GM15510 (cell line): Measurements from ENCODE around the gene TMEM132C.

Source experiments
- POLR2A ChIP-seq: IDR thresholded peaks from 3 replicates; pipeline ENCODE4 v1.6.1; 2011; ENCODE audit warnings: borderline replicate concordance; ENCODE audit not compliant: insufficient read length; ENCODE audit errors: extremely low read depth

Gene TMEM132C

DNA sequence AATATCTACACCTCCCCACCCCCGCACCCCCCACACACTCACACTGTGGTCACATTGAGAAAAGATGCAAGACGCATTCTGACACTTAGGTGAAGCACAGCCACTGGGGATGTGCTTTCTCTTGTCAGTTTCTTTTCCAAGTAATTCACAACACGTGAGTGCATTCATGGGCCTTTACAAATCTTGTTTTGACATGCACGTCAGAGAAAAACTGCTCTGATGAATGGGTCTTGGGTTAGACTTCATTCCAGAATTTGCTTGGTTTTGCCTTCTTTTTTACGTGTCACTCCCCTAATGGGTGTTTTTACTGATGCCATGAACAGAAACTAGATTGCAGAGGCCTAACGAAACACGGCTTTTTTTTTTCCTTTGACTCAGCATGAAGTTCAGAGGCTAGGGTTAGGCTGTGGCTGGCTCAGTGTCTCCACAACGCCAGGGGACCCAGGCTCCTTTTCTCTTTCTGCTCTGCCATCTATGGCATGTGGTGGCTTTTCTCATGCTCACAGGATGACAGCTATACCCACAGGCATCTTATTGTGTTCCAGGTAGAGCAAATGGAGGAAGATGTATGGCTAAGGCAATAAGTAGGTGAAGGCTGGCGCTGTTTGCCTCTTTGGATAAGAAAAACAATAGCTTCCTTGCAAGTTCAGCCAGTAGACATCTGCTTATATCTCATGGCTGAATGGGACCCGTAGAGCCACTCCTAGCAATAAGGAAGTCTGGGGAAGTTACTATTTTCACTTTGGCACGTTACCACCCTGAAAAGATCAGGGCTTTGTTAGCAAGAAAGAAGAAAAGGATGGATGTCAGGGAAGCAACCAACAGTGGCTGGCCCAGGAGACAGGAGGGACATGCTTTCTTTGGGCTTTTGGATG lies 303.5 kb downstream of the TMEM132C start:
- TF ChIP-seq POLR2A: no peak

DNA sequence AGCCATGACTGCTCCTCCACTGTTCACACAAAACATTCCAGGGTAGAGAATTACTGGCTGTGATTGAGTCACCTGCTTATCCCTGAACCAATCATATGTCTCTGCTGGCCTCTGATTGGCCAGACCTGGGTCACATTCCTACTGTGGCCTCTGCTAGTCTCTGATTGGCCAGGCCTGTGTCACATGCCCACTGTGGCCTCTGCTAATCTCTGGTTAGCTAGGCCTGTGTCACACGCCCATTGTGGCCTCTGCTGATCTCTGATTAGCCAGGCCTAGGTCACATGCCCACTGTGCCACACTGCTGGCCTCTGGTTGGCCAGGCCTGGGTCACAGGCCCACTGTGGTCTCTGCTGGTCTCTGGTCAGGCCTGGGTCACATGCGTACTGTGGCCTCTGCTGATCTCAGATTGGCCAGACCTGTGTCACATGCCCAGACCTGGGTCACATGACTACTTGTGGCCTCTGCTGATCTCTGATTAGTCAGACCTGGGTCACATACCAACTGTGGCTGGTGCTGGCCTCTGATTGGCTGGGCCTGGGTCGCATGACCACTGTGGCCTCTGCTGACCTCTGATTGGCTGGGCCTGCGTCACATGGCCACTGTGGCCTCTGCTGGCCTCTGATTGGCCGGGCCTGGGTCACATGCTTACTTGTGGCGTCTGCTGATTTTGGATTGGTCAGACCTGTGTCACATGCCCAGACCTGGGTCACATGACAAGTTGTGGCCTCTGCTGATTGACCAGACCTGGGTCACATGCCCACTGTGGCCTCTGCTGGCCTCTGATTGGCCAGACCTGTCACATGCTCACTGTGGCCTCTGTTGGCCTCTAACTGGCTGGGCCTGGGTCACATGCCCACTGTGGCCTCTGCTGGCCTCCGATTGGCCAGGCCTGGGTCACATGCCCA lies 305.2 kb downstream of the TMEM132C start:
- no peak for TF ChIP-seq POLR2A

DNA sequence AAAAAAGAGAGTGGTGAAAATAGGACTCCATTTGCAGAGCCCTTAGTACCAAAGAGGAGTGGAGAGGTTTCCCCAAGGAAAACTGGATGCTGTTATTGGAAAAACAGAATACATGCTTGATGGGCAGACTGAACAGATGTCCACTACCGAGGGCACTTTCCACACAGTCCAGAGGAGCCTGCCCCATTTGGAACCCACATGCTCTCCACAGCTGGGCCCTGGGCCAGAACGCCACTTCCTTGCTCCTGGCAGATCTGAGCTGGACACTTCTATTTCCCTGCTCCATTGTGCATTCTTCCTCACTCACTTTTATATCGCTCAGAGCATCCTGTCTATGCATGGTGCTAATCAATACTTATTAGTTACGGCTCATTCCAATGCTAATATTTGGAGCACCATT lies 306.9 kb downstream of the TMEM132C start:
- no peak for TF ChIP-seq POLR2A

DNA sequence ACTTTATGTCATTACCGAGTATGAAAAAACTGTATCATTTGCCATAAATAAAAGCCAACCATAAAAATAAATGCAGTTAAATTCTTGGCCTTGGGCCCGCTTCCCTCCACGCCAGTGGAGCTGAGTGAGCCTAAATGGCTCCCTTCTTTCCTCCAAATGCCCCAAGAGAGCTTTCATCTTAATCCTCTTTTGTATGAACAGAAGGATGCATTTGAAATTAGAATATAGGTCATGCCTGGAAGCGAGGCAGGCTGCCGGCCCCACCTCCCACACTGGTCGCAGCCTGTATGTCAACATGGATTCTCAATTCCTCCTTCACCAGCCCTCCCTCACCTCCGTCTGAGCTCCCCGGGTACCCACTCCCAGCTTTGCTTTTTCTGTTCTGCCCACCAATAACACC lies 311.1 kb downstream of the TMEM132C start:
- no peak for TF ChIP-seq POLR2A

DNA sequence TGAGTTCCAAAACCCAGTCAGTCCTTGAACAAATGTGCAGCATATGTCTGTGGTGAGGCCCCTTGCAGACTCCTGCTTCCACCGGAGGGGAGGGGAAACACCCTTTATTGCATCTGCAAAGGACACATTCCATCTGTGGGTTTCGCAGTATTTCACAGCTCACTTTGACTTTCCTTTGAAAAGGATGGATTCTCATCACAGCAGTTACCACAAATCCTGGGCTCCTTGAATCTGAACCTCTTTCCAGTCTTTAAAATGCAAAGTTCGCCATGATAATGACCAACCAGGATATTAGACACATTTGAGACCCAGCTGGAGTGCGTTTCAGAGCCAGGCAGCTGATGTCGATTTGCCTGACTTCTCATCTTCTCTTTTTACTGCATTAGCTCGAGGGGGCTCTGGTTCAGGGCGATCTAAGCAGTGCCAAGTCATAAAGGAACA lies 314.4 kb downstream of the TMEM132C start:
- TF ChIP-seq POLR2A: no peak

DNA sequence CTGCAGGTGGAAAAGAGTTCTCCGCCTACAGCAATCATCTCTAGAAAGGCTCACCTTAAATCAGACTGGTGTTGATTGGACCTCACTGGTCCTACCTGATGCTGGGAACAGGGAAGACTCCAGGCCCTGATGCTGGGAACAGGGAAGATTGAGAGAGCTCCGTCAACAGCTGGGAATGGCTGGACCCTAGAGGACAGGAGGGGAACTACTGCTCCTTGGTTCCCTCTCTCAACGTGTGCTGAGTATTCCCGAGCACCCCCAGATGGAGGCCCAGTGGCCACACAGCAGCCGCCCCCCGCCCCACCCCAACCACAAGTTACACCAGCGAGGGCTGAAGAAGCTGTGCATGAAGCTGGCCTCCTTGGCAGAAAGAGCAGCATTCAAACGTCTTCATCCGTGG lies 316.5 kb downstream of the TMEM132C start:
- no peak for TF ChIP-seq POLR2A

DNA sequence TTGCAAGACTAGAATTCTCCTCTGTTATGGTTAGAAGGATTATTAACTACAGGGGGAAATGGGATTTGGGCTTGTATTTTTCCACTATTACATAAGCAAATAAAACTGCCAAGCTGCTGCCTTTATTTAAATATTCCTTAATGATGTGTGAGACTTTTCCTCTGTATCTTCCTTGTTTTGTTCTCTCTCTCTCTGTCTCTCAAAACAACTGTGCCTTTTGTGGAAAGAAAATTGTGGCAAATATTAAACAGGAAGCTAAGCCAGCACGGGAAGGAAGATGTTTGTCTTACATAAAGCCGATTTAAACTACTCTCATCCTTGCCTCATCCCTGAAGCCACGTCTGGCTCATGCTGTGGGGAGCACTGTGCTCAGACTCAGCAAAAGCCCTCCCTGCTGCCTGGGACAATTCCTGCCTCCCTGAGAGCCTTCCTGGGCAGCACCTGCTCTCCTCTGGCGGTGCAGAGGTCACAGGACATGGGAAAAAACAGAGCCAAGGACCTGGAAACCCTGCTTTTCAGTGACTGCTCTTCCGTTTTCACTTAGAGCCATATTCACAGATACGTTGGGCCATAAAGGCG lies 319.6 kb downstream of the TMEM132C start:
- TF ChIP-seq POLR2A: no peak

DNA sequence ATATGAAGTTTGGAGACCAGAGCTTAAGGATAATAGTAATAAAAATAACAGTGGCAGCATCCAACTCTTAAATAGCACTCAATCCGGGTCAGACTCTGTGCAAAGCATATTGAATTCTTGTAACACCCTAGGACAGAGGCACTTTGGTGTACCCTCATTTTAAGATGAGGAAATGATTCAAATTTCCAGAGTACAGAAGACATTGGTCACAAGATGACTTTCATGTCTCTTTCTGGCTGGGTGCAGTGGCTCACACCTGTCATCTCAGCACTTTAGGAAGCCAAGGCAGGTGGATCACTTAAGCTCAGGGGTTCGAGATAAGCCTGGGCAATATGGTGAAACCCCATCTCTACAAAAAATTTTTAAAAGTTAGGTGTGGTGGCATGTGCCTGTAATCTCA lies 320.9 kb downstream of the TMEM132C start:
- TF ChIP-seq POLR2A: no peak

DNA sequence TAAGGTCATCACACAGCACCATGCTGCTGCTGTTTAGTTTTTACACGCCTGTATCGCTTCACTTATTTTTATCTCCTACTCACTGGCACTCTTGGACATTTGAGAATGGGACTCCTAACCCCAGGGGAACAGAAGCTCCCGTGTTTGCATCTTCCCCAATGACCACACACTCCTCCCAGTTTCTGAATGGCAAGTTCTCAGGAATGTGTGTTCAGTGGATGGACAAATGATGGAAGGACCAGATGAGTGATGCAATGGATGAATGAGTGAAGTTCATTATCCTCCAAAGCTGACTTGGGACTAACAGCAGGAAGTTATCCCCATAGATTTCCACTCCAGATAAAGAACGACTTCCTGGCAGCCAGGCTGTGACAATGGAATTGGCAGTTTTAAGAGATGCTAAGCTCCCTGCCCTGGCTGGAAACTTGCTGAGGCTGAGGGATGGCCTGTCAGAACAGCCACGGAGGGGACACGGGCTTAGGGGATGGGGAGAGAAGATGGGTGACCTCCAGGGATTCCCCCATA lies 325.3 kb downstream of the TMEM132C start:
- TF ChIP-seq POLR2A: no peak

DNA sequence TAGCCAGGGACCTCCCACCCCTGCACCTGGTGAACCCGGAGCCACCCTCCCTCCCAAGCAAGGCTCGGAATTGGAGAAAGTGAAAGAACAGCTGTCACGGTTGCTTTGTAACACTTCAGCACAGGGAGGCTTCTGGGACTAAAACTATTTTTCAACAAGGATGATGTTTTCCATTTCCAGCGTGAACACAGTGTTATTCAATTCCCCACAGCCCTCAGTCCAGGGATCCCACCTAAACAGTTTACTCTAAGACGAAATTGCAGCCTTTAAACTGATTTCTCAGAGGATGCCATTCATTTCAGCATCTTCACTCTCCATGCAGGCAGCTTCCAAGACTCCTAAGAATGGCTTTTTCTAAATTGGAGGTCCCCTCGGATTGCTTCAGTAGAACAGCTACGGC lies 327.6 kb downstream of the TMEM132C start:
- TF ChIP-seq POLR2A: no peak

DNA sequence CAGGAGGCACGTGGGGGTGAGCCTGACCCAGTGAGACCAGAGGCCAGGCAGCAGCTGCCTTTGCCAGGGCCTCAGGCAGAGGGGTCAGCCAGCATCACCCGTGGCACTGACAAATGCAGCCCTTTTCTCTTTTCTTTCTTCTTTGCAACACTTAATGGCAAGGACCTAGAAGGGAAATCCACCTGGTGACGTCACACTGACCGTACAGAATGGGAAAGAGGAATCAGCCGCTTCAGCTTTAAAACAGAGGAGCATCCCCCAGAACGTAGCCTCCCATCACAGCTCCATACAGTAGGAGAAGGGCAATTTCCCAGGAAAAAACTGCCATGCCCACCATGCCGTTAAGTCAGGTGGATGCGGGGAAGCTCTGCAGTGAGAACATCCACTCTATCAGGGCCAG lies 328.6 kb downstream of the TMEM132C start:
- TF ChIP-seq POLR2A: no peak

DNA sequence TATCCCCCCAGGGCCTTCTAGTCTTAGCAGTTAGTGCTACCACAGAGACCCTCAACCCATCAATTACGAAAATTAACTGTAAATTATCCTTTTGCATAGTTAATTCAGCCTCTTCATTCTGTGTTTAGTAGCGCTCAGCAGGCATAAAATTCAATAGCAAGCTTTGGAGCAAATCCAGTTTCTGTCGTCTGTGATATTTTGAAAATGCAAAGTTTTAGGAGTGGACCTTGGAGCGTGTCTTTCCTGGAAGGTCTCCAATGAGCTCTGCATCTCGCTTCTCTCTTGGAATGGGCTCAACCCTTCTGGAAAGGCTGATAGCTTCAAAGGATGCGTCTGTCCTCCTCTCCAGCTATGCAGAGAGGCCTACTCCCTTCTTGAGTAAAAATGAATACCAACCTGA lies 333.9 kb downstream of the TMEM132C start:
- no peak for TF ChIP-seq POLR2A

DNA sequence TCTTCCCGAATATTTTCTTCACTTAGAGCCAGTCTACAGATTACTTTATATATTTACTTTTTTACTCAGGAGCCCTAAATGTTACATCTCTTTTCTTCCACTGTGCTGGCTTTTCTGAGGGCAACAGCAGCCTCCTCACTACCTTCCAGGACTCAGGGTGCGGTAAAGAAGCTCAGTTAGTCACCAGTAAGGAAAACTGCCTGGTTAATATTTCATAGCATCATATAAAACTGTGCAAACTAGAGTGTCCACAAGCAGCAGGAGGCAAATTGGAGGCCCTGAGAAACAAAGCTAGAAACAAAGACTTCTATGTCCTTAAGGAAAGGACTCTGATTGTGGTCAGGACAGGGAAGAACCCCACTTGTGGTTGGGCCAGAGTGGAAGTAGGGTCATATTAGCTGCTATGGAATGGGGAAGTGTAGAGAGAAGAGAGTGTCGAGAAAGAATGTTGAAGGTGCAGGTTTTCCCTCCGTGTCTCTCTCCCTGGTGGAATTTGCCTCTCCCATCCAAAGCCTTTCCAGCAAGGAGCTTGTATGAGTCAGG lies 336.7 kb downstream of the TMEM132C start:
- TF ChIP-seq POLR2A: no peak

DNA sequence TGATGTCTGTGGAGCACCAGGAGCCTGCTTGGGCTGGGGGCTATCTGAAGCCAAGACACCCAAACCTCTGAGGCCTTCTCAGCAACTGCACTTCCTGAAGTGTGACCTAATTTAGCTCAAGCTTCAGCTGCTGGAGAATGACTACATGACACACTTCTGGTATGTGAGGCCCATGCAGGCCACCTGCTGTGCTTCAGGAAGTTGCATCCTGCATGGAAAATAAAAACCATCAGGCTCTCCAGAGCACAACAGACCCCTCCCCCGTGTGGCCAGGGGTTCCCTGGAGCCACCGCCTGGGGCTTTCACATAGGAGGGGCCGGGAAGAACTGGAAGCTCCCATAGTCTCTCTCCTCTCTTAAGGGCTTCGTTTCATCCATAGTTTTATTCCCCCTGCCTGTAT lies 339.1 kb downstream of the TMEM132C start:
- no peak for TF ChIP-seq POLR2A

DNA sequence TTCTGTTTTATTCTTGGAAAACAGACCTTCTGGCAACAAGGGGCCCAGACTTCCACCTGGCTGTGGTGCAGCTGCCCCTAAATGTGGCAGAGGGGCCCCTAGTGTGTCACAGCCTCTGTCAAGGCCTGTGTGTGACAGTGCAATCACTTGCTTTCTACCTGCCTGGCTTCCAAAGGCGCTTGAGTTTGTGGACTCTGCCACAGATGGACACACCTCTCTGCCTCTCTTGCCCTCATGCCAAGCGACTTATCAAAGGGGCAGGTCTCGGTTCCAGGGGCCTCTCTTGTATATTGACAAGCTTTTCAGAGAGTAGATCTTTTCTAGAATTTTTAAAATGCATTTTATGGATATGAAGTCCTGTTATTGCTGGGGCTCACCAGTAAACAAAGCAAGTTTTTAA lies 339.6 kb downstream of the TMEM132C start:
- no peak for TF ChIP-seq POLR2A
